ENCODE data around the gene PEPD.

Gene PEPD

DNA sequence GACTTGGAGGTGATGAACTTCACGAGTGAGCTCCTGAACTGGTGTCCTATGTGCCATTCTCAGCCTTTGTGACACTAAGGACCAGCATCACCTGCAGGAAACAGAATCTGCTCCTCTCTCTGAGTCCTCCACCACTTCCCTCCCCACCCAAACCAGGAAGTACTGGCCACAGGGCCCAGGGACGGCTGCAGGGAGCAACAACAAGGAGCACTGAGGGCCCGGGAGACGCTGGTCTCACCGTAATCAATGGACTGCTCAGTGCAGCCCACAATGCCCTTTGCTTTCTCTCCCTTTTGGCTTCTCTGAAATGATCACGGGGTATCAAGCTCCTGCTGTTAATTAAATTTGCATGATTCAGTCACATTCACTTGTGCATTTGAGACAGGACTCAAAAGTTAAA lies 18.6 kb downstream of the PEPD start:
- H3K9ac ChIP-seq (ENCODE audit: low read depth, low read length, poor library complexity, severe bottlenecking) = no peak overlapping the region
- H3K9me3 ChIP-seq (ENCODE audit: insufficient read depth, low read depth, low read length) = no peaks in the 10 kb centered on the region
- no peaks in the 10 kb centered on the region for H3K79me2 ChIP-seq (ENCODE audit: insufficient read depth, low read length)
- H3K4me1 ChIP-seq (ENCODE audit: insufficient read depth, low read length, poor library complexity, severe bottlenecking) = no peaks in the 10 kb centered on the region
- TF ChIP-seq, protein P1, sequence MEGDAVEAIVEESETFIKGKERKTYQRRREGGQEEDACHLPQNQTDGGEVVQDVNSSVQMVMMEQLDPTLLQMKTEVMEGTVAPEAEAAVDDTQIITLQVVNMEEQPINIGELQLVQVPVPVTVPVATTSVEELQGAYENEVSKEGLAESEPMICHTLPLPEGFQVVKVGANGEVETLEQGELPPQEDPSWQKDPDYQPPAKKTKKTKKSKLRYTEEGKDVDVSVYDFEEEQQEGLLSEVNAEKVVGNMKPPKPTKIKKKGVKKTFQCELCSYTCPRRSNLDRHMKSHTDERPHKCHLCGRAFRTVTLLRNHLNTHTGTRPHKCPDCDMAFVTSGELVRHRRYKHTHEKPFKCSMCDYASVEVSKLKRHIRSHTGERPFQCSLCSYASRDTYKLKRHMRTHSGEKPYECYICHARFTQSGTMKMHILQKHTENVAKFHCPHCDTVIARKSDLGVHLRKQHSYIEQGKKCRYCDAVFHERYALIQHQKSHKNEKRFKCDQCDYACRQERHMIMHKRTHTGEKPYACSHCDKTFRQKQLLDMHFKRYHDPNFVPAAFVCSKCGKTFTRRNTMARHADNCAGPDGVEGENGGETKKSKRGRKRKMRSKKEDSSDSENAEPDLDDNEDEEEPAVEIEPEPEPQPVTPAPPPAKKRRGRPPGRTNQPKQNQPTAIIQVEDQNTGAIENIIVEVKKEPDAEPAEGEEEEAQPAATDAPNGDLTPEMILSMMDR (conservative IDR thresholded peaks at IDR 0.05; ENCODE audit: low read length) = no peak
- no peak overlapping the region for H2AFZ ChIP-seq (ENCODE audit: low read length)
- no peak overlapping the region for H3K4me2 ChIP-seq (ENCODE audit: low read depth, low read length, poor library complexity, severe bottlenecking)
- no peaks in the 10 kb centered on the region for H3K9me2 ChIP-seq (replicated peaks; ENCODE audit: low read depth, low read length)
- no peaks in the 10 kb centered on the region for H3F3A ChIP-seq (ENCODE audit: low read depth)
- H3K4me3 ChIP-seq (ENCODE audit: low read length, poor library complexity, severe bottlenecking) = no peak overlapping the region
- no peaks in the 10 kb centered on the region for H4K20me1 ChIP-seq (ENCODE audit: insufficient read depth, low read length, poor library complexity, severe bottlenecking)
- H3K36me3 ChIP-seq (ENCODE audit: insufficient read depth, low read length) = no peaks in the 10 kb centered on the region; the same call in 1 of the 2 replicates
- H3K27me3 ChIP-seq (ENCODE audit: insufficient read depth, low read length, poor library complexity, severe bottlenecking) = no peaks in the 10 kb centered on the region

DNA sequence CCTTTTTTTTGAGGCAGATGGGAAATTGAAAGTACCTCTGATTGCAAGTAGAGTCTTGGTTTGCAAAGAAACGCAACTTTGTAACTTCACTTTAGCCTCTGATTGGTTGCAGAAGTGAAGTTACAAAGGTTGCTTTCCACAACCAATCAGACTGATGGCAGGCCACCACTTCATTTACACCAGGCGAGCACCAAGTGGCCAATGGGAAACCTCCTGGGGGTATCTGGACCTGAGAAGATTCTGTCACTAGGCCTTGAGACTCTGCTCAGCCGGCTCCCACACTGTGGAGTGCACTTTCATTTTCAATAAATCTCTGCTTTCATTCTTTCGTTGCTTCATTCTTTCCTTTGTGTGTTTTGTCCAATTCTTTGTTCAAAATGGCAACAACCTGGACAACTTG lies 19.1 kb downstream of the PEPD start:
- Histone ChIP-seq H3K27me3 (ENCODE audit: insufficient read depth, low read length, poor library complexity, severe bottlenecking) (no peaks in the 10 kb centered on the region), H2AFZ (ENCODE audit: low read length) (no peak overlapping the region), H3K4me1 (ENCODE audit: insufficient read depth, low read length, poor library complexity, severe bottlenecking) (no peaks in the 10 kb centered on the region), H3K9ac (ENCODE audit: low read depth, low read length, poor library complexity, severe bottlenecking) (no peak overlapping the region), H3K4me2 (ENCODE audit: low read depth, low read length, poor library complexity, severe bottlenecking) (no peak overlapping the region), H3K9me2 (replicated peaks; ENCODE audit: low read depth, low read length) (no peaks in the 10 kb centered on the region), H3K9me3 (ENCODE audit: insufficient read depth, low read depth, low read length) (no peaks in the 10 kb centered on the region), H3K79me2 (ENCODE audit: insufficient read depth, low read length) (no peaks in the 10 kb centered on the region), H3F3A (ENCODE audit: low read depth) (no peaks in the 10 kb centered on the region), H4K20me1 (ENCODE audit: insufficient read depth, low read length, poor library complexity, severe bottlenecking) (no peaks in the 10 kb centered on the region), H3K36me3 (ENCODE audit: insufficient read depth, low read length) (no peaks in the 10 kb centered on the region; the same call in 1 of the 2 replicates), H3K4me3 (ENCODE audit: low read length, poor library complexity, severe bottlenecking) (no peak overlapping the region)
- TF ChIP-seq, protein P1 (conservative IDR thresholded peaks at IDR 0.05; ENCODE audit: low read length) = no peak

- H3K79me2 ChIP-seq (ENCODE audit: insufficient read depth, low read length) = no peaks in the 10 kb centered on the region
- H3K27me3 ChIP-seq (ENCODE audit: insufficient read depth, low read length, poor library complexity, severe bottlenecking) = no peaks in the 10 kb centered on the region
- H3F3A ChIP-seq (ENCODE audit: low read depth) = no peaks in the 10 kb centered on the region
- H3K9me2 ChIP-seq (replicated peaks; ENCODE audit: low read depth, low read length) = no peaks in the 10 kb centered on the region
- no peaks in the 10 kb centered on the region for H3K9me3 ChIP-seq (ENCODE audit: insufficient read depth, low read depth, low read length)
- H4K20me1 ChIP-seq (ENCODE audit: insufficient read depth, low read length, poor library complexity, severe bottlenecking) = no peaks in the 10 kb centered on the region
- H2AFZ ChIP-seq (ENCODE audit: low read length) = no peak overlapping the region
- no peaks in the 10 kb centered on the region; the same call in 1 of the 2 replicates for H3K36me3 ChIP-seq (ENCODE audit: insufficient read depth, low read length)
- TF ChIP-seq EZH2phosphoT487 (IDR thresholded peaks at IDR 0.05; ENCODE audit: borderline replicate concordance) = no peak
- TF ChIP-seq, protein P1 (conservative IDR thresholded peaks at IDR 0.05; ENCODE audit: low read length) = no peak
- no peak overlapping the region for H3K4me2 ChIP-seq (ENCODE audit: low read depth, low read length, poor library complexity, severe bottlenecking)
- H3K9ac ChIP-seq (ENCODE audit: low read depth, low read length, poor library complexity, severe bottlenecking) = no peak overlapping the region
- no peaks in the 10 kb centered on the region for H3K4me1 ChIP-seq (ENCODE audit: insufficient read depth, low read length, poor library complexity, severe bottlenecking)
- no peak overlapping the region for H3K4me3 ChIP-seq (ENCODE audit: low read length, poor library complexity, severe bottlenecking)
These were observed 19.8 kb downstream of the PEPD start for GRCh38 chr19:33501693-33502356.
